Bronchial epithelial cell (primary cell): ENCODE measurements around the gene RALGPS1. TPM values are rescaled to one million over a fixed set of nuclear protein-coding genes. Genes with fewer than 3 reads are reported as not detected.

Experiments
- DNase-seq: peaks from one replicate; pipeline ENCODE4 v3.0.0-alpha.2; 2010; ENCODE audit warnings: low read depth
- FAIRE-seq: peaks from 2 replicates; lab custom pipeline; 2011; peaks lifted over from hg19 to GRCh38; lab: Jason Lieb, UNC
- H3K27me3 ChIP-seq: 2 replicates; pipeline ENCODE4 v1.5.1; 2011; ENCODE audit warnings: low read length; ENCODE audit not compliant: control insufficient read depth, insufficient read depth
- H3K36me3 ChIP-seq: 2 replicates; pipeline ENCODE4 v1.5.1; 2011; ENCODE audit warnings: low read length; ENCODE audit not compliant: control insufficient read depth, insufficient read depth
- H3K4me3 ChIP-seq: 2 replicates; pipeline ENCODE4 v1.5.1; 2011; ENCODE audit warnings: mild to moderate bottlenecking, low read depth, low read length, control low read depth
- CTCF ChIP-seq: IDR thresholded peaks from 2 replicates; pipeline ENCODE4 v1.5.1; 2011; ENCODE audit warnings: mild to moderate bottlenecking, moderate library complexity, low read length, control low read depth, inconsistent platforms; ENCODE audit not compliant: insufficient read depth, severe bottlenecking
- total RNA-seq: library from RNA; depleted of rRNA; stranded (reverse); fragments of >200 nt; gene quantifications from 2 replicates; pipeline ENCODE4 v1.2.1, GENCODE V29; 2014

RALGPS1 gene
- total RNA-seq, 1 donor from 2014 or later: 3.2 TPM

- FAIRE-seq (no peak), DNase-seq (no peak)
- Histone ChIP-seq H3K36me3 (no peaks in the 10 kb centered on the region), H3K27me3 (no peaks in the 10 kb centered on the region), H3K4me3 (no peak overlapping the region)
- TF ChIP-seq CTCF: no peak
These were observed 25.2 kb downstream of the RALGPS1 start for GRCh38 chr9:126939821-126940221.

- Histone ChIP-seq H3K27me3 (no peaks in the 10 kb centered on the region), H3K4me3 (no peak overlapping the region), H3K36me3 (no peaks in the 10 kb centered on the region)
- no peak for FAIRE-seq
- DNase-seq: no peak
- TF ChIP-seq CTCF: no peak
These were observed 27.8 kb downstream of the RALGPS1 start for GRCh38 chr9:126942399-126942798.

GRCh38 chr9:126945682-126946081 lies 31.1 kb downstream of the RALGPS1 start:
- Histone ChIP-seq H3K27me3 (no peaks in the 10 kb centered on the region), H3K36me3 (no peaks in the 10 kb centered on the region), H3K4me3 (no peak overlapping the region)
- FAIRE-seq: no peak
- no peak for DNase-seq
- no peak for TF ChIP-seq CTCF

- no peaks in the 10 kb centered on the region for H3K27me3 ChIP-seq
- no peaks in the 10 kb centered on the region for H3K36me3 ChIP-seq
- peak; percentile 27 for TF ChIP-seq CTCF
- FAIRE-seq (no peak), DNase-seq (no peak)
- no peak overlapping the region for H3K4me3 ChIP-seq
These were observed 32.9 kb downstream of the RALGPS1 start for GRCh38 chr9:126947529-126947928.

- no peak overlapping the region for H3K4me3 ChIP-seq
- no peak for FAIRE-seq
- DNase-seq: peak; percentile 36
- no peak for TF ChIP-seq CTCF
- no peaks in the 10 kb centered on the region for H3K27me3 ChIP-seq
- H3K36me3 ChIP-seq: no peaks in the 10 kb centered on the region
These were observed 37.8 kb downstream of the RALGPS1 start for GRCh38 chr9:126952205-126952977.
